GM19043 (cell line): ENCODE results near the gene DDX20.
"Not testable (repeated sequence)": the region's sequence is repeated elsewhere in the genome, so short reads cannot be mapped to it uniquely, and the experiment has no call there.

Source experiments
- ATAC-seq: cut with Tn5 transposase; IDR thresholded peaks from one replicate; pipeline ENCODE4 v1.9.1; 2021; ENCODE audit warnings: low read depth; ENCODE audit not compliant: unreplicated experiment

The DDX20 gene

GRCh38 chr1:111786669-111787207 is 31.0 kb downstream of the DDX20 start:
- no peak for ATAC-seq

- no peak for ATAC-seq
Observed at GRCh38 chr1:111789142-111789541, 33.4 kb downstream of the DDX20 start.

GRCh38 chr1:111789666-111790316 is 34.1 kb downstream of the DDX20 start:
- ATAC-seq = no peak

DNA sequence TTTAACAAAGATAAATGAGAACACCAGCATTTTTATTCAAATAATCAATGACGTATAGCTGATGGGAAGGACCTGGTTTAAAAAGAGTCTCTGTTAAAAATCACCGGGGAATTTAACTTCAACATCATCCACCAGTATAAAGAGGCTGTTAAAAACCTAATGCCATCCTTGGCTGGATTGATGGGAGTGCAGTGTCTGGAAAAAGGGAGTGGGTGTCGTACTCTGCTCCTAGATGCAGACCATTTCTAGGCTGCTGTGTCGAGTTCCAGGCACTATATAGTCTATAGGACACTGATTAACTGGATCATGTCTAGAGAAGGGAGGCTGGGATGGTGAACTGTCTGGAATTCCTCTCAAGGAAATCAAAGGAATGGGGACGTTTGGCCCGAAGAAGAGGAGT is 36.1 kb downstream of the DDX20 start:
- ATAC-seq = no peak

DNA sequence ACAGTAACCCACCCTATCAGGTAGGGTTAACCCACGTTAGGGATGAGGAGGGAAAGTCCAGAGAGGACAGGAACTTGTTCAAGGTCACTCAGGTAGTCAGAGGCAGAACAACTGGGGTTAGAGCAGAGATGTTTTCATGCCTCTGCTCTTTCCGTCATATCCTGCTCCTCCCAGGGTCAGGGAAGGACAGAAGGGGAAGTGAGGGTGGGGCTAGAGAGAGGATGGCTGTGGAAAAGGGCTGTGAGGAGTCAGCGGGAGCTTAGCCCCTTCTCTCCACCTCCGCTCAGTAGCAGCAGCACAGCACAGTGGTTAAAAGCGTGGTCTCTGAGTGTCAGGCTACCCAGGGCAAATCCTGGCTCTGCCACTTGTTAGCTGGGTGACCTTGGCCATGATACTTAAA is 36.5 kb downstream of the DDX20 start:
- ATAC-seq = no peak

- ATAC-seq = no peak
Observed at GRCh38 chr1:111793923-111794322, 38.2 kb downstream of the DDX20 start.

- ATAC-seq = no peak
Observed at GRCh38 chr1:111795401-111795800, 39.7 kb downstream of the DDX20 start.

DNA sequence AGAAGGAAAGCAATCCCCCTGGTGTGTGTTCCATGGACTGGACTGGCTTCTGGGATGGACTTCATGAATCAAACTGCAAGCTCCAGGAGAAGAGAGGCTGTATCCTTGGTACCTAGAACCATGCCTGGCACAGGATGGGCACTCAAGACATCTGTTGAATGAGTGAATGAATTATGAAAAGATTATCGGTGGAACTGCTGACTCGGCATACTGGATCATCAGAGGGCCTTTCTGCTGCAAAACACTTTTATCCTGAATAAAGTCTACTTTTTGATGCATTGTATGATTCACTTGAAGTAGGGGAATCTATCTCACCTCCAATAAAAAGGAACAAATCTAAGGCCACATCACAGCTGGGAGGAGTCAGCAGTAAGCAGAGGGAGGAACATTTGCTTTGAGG is 42.9 kb downstream of the DDX20 start:
- ATAC-seq = no peak

DNA sequence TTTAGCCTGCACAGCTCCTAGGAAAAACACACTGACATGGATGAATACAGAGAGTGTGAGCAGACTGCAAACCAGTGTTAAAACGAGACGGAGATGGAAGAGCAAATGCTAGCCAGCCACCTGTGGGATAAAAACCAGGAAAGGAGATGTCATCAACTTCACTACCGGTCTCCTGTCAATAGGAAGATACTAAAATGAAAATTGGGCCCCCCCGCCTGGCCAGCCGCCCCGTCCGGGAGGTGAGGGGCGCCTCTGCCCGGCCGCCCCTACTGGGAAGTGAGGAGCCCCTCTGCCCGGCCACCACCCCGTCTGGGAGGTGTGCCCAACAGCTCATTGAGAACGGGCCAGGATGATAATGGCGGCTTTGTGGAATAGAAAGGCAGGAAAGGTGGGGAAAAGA is 44.0 kb downstream of the DDX20 start:
- ATAC-seq = not testable (repeated sequence)

GRCh38 chr1:111801071-111801850 is 45.6 kb downstream of the DDX20 start:
- ATAC-seq = no peak

- no peak for ATAC-seq
Observed at GRCh38 chr1:111802110-111802509, 46.4 kb downstream of the DDX20 start.

DNA sequence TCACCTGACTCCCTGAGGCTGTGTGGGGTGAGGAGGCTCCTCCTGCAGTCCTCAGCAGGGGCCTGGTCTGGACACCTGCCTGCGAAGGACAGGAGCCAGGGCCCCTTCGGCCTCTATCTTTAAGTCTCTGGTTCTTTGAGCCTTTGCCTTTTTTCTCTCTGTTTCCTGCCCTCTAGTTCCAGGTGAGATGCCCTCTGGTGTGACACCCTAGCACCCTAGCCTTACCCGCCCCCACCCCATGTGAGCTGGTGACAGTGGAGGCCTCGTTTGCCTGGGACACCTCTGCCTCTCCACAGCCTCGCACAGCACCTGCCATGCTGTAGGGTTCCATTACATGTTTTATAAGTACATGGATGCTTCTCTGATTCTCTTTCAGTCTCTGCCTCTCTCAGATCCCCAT is 47.3 kb downstream of the DDX20 start:
- ATAC-seq = no peak

DNA sequence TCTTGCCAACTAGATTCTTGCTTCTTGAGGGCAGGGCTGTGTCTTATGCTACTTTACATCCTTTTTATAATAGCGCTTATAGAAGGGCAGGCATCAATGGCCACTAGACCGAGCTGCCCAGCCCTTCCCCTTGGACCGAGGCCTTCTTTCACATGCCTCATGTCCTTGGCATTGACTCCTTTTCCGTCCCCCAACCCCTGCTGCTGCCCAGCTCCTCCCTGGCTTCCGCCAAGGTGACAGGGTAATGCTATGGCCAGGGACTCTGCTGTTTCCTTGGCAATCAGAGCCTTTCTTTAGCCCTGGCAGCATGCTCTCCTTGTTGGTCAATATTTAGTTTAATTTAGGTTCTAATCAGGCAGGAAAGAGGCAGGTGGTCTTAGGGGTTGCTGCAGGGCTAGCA is 48.2 kb downstream of the DDX20 start:
- ATAC-seq = no peak

- no peak for ATAC-seq
Observed at GRCh38 chr1:111804776-111805175, 49.1 kb downstream of the DDX20 start.

GRCh38 chr1:111805251-111805650 is 49.5 kb downstream of the DDX20 start:
- ATAC-seq = no peak

- ATAC-seq = no peak
Observed at GRCh38 chr1:111811891-111812290, 56.2 kb downstream of the DDX20 start.

DNA sequence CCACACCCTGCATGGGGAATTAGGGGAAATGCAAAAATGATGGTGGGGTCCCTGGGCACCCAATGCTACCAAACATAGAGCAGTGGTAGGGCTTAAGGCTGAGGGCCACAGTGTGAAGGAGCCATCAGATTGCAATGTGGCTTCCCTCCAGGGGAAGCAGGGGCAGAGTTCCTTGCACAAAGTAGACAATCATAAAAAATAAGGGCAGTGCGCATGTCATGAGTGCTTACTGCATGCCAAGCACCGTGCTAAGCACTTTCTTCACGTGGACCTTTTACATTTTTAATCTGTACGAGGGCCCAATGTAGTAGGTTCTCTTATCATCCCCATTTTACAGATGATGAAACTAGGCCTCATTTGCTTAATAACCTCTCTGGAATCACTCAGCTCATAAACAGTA is 56.6 kb downstream of the DDX20 start:
- no peak for ATAC-seq

DNA sequence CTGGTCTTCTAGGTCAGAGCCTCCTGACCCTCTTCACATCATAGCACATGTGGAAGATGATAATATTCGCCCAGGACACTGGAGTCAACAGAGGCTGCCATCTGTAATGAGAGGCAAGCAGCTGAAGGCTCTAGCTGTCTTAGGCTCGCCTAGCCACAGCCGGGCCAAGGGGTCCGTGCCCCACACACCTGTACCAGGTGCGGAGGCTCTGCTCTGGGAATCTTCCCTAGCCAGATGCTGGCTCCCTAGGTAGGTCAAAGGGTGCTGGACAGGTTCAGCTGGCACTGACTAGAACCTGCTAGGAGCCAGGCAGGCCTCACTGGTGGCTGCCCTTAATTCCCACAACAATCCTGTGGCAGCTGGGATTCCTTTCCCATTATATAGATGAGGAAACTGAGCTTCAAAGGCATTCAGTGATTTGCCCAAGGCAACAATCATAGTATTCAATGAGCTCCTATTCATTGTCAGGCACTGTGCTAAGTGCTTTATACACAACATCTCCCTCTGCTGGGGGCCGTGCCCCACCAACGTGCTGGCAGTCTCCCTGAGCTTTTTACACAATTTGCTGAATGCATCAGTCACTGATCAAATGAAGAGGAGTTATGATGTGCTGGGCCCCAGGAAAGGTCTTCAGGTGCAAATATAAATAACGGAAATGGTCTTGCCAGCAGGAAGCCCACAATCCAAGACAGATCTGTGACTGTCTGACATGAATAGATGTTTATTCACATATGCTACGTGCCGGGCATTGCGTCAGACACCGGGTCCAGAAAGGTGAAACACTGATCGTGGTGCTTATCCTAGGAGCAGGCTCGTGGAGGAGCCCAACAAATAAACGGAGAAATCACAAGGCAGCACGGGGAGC is 58.0 kb downstream of the DDX20 start:
- no peak for ATAC-seq

DNA sequence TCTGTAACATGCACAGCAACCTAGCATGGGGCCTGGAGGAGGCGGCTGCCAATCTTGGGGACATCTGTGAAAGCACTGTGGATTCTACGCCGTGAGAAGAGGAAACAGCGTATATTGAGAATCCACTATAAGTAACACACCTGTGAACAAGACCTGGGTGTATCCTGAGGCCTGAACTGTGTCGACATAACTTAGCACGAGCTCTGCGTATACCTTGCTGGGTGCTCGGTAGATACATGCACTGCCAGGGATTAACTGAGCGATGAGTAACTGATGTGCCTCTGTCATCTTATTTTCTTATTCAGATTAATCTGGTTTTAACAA is 58.6 kb downstream of the DDX20 start:
- ATAC-seq = no peak

DNA sequence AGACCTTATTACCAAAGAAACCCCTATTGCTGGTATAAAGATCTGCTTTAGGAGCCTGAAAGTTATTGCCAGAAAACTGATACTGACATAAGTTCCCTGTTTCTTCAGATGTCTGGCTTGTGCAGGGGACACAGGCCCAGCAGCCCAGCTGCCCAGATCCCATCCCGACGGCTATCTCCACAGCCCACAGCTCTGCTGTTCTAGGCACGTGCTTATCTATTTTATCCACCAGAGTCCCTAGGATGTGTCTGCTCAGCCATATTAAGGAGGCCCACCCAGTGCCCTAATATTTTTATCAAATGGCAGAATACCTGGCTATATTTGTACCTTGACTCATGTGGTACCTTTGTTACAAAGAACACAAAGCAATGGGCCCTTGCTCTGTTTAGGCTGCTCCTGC is 58.9 kb downstream of the DDX20 start:
- no peak for ATAC-seq
